T-helper 1 cell (primary cell): ENCODE measurements around the gene MOCS2.

Experiments
- DNase-seq, 5 donors: peaks; one replicate each; pipeline ENCODE4 v3.0.0-alpha.2; 2012 to 2020

Gene MOCS2

DNA sequence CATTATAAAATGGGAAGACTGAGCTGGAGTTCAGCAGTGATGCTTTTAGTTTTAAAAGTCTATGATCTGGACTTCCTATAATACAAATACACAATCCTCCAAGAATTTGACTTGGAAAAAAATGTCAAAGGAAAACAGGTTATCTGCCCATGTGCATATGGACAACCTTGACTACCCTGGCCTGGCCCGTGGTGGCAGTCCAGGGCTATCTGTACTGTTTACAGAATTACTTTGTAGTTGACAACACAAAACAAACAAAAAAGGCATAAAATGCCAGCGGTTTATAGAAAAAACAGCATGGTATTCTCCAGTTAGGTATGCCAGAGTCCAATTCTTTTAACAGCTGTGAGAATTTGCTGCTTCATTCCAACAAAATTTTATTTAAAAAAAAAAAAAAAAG is 17.3 kb downstream of the MOCS2 start:
- no peak for DNase-seq

DNA sequence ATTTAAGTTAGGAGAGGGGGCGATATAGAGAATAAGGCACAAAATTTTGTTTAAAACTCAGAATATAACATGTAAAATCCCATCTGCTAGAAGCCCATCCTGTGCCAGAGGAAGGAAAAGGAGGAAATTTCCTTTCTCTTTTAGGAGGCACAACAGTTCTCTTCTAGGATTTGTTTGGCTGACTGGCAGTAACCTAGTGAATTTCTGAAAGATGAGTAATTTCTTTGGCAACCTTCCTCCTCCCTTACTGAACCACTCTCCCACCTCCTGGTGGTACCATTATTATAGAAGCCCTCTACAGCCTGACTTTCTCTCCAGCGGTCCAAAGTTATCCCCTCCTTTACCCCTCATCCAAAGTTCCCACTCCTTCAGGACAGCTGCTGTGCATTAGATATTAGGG is 18.3 kb downstream of the MOCS2 start:
- DNase-seq, result no peak

DNA sequence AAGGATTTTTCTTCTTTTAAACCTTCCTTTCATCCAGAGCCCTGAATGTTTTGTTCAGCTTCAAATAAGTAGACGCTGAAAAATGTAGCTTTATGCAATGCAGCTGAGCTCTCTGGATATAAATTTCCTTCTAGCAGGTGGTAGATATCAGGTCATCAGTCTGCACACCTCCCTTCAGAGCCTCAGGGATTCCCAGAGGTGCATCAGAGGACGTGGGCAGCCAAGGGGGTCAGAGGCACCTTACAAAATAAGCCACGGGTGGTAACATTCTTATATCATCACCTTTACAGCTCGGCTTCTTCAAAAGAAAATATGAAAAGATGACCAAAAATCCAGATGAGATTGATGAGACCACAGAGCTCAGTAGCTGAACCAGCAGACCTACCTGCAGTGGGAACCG is 19.3 kb downstream of the MOCS2 start:
- DNase-seq, result no peak

DNA sequence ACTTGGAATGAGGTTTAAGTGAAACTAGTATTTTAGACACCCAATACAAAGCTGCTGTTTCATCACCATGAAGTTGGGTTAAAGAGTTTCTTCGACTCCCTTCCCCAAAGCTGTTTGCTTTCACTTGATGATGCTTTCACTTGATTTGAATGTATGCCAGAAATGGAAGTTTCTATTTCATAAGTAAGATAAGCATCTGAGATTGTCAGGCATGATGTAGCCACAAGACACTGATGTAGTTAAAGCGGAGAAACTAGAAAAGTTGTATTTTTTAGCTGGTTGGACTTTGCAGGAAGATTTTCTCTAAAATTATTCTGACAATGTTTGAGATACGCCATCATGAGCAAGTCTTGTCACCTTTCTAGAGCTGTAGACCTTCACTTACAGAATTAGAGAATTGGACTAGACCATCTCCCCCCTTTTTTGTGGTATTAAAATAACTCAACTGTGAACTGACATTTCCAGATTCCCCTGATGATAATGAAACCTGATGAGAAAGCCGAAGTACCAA is 20.0 kb downstream of the MOCS2 start:
- peak in 1 of 5 donors; percentile 79 for DNase-seq

DNA sequence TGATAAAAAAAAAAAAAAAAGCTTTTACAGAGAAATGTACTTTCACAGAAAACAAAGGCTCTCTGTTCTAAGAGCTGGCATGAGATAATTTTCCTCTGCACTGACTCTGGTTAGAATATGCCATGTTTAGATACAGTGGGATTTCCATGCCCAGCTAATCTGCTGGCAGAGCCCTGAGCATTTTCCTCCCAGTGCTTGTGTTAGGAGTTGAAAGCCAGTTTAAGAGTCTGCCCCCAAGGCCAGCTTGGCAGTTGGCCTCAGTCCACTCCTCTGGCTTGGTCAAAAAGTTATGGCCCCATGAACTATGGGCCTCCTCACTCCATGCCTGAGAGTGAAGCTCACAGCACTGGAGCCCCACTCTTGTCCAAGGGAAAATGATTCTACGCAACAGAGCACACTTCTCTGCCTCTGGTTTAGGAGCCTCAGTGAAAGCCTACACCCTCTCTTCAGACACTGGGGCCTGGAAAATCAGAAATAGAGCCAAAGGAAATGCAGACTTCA is 21.9 kb downstream of the MOCS2 start:
- DNase-seq, result no peak

DNA sequence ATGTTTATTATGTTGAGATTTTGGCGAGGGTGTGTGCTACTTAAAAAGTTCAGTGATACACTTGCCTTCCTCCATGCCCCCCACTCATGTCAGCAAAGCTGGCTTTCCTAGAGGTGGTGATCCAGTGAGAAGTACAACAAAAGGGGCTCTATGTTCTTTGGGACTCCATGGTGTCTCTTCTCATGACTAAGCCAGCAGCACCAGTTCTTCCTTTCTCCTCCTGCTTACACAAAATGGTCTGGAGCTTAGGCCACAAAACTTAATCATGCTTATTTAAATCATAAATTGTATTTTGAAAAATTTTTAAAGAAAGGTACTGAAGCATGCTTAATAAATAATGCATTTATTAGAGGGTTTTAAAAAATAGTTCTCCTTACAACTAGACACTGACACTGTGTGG is 22.4 kb downstream of the MOCS2 start:
- no peak for DNase-seq

DNA sequence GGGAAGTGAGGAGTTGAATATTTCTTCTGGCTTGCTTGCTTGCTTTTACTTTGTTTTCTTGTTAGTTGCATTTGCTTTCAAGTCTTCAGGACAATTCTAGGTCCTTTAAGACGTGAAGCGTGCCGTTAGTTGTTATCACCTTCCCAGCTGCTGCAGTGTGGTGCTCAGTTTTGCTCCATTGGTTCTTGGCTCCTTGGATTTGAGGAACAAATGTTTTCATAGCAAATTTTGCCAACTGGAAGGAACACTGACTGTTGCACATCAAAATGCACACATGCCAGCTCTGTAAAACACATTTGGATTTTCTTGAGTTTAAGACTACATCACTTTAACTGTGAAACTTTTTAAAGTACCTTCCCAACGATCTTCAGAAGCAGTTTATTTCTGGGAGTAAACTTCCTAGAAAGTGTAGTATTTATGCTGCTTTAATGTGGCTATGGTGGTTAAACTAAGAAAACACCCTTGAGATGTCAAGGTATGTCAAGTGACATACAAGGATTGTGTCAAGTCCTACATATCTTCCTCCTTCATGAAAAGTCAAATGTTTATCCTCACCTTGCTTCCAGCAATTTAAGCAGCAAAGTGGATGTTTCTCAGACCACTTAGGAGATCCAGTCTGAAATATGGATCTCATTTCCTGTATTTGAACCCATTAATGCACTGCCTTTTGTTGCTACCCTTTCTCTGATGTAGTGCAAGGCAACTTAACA is 24.9 kb downstream of the MOCS2 start:
- no peak for DNase-seq

DNA sequence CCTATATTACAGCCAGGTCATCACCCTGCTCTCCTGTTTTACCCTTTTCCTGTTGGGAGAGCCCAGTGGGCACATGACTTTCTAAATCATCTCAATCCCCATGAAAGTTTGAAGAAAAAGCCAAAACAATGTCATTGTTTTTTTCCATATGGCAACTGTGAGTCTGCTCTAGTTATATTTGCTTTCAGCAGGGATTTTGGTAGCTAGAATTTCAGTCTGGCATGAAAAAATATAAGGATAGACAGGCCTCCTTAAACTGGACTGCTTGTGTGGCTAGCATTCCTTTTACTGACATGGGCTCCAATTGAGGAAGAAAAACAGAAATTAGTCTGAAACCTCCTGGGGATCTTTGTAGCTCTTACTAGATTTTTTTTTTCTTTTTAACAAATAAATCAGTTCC is 25.6 kb downstream of the MOCS2 start:
- no peak for DNase-seq

DNA sequence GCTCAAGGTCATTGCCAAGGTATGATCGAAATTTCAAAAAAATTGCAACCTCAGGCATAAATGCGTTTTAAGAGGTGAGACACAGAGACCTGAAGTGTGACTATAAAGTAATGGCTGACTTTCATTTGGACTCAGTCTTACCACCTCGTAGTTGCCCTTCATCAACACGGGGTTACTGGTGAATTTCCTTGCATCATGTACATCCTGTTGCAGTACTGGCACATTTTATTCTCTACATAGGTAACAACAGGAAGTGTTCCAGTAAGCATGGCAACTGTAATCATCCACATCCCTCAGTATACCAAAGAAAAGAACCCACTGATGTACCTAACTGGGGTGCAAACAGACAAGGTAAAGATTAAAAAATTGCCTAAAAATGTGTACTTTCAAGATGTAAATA is 29.3 kb downstream of the MOCS2 start:
- DNase-seq, result peak in 1 of 5 donors; percentile 83

DNA sequence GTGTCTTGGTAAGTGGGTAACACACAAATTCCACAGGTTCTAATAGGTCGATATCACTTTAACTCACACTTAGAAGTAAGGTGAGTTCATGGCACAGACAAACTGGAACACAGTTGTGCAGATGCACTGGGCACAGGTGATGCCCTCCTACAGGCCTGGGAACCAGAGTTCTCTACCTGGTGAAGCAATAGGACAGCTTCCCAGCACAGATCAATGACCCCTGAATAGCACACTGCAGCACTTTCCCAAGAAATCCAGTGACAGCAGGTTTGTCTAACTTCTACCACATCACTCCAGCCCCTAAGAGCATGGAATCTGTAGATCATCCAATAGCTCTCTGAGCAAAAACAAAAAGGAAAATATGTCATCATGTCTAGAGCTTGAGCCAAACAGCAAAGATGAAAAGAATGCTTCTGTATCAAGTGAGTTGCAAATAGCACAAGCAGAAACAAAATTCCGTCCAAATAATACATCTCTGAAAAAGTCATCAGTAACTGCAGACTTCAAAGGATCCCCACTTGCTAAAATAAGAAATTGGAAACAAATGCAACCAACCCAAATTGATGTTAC is 33.5 kb downstream of the MOCS2 start:
- no peak for DNase-seq

DNA sequence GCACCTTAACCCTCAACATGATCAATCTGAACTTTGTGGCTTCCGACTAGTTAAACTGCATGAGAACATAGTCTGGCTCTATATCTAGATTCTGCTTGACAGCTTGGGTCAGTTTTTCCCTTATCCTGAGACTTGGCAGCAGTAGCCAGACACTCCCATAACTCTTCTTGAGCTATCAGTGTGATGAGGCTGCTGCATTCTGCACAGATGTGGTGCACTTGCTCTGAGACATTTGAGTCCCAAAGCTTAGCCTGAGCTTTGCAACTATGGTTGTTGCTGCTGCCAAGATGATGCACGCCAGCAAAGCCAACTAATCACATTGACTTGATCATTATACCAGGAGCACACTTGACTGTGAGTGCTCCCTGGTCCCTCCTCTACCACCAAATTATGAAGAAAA is 36.2 kb downstream of the MOCS2 start:
- DNase-seq, result no peak

DNA sequence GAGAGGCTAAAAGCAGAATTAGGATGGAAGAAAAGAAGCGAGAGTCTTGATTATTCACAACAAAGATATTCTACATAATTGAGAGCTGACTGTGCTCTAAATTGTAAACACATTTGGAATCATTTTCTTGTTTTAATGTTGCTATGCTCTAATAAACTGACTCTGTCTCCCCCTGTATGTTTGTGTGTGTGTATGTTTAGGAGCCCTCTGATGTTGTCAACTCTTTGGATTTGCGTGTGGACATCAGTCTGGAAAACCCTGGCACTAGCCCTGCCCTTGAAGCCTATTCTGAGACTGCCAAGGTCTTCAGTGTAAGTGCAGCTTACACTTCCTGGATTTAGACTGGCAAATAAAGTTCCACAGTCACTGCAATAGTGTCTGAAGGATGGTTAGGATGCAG is 37.8 kb downstream of the MOCS2 start:
- no peak for DNase-seq

DNA sequence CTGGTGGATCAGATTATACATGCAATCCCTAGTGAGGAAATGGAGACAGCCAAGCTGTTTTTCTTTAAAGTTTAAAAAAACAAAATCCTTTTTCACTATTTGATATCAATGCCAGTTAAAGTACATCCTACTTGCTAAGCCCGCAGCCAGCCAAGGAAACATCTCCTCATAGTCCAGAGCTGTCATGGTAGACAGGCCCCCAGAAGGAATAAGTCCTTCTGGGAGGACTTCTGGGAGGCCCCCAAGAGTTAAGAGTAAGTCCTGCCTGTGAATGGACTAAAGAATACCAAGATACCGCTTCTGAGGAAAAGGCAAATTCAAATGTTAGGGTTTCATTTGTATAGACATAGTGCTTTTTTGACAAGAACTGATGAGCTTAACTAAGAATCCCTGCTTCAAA is 38.3 kb downstream of the MOCS2 start:
- no peak for DNase-seq

DNA sequence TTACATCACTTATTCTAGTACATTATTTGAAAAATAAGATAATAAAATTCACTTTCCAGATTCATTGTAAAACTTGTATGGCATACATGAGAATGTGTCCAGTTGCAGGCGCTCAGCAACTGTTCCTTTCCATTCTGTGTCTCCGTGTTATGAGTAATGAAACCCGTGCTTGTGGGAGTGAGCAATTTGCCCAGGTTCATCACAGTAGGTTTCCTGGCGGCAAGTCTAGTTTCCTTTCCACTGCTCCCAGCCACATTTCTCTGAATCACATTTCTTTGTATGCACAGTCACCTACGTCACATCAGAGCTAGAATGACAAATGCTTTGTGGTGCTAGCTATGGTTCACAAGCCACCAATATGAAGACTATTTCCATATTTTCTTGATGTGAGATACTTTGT is 39.9 kb downstream of the MOCS2 start:
- DNase-seq, result peak in 1 of 5 donors; percentile 95

DNA sequence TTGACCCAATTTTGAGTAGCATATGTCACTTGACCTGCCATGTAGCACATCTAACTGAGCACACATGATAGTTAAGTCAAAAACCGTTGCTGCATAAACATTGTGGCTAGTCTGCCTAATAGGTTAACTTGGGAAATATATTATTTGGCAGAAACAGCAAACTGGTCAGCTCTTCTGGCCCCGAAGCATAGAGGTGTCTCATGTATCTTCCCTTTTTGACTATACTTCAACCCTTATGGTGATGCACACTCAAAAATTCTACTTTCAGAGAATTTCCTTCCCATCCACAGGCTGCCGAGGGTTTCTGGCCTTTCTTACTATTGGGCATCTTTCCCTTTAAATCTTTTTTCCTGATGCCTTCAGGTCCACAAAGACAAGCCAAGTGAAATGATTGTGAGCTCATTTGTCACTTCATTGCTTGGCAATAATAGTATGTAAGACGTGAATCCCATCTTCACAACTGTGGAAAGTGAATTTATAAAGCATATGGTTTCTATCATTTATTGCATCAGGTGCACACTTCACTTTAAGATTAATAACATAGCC is 41.2 kb downstream of the MOCS2 start:
- DNase-seq, result no peak

DNA sequence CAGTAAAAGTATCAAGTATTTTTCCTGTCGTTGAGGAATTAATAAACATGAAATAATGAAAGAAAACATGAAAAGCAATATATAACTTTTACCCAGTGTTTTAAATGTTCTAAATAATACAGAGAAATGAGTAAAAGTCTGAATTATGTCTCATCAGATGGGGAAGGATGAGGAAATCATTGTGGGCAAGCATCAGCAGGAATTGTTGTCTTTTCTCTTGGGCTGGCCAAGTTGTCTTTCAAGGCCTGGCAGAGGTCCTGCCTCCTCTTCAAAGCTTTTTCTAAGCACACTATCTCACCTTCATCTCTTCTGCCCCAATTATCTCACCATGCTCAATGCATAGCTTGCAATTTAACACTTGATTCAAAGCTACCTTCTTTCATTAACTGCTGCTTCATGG is 41.9 kb downstream of the MOCS2 start:
- DNase-seq, result no peak

DNA sequence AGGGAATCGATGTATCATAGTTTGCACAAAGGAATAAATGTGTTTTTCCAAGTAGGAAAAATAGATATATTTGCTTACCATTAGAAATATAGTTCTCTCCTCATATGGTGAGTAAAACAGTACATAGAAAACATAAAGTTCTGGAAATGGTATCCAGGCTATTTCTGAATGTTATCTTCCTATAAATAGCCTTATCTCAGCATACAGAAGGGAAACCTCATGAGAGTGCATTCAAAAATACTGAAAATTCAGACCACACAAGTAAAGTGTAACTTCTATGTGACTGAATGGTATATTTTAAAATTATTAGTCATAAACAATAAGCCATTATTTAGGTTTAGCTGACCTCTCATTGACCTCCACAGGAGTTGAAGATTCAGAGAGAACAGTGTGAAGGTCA is 43.5 kb downstream of the MOCS2 start:
- DNase-seq, result no peak

DNA sequence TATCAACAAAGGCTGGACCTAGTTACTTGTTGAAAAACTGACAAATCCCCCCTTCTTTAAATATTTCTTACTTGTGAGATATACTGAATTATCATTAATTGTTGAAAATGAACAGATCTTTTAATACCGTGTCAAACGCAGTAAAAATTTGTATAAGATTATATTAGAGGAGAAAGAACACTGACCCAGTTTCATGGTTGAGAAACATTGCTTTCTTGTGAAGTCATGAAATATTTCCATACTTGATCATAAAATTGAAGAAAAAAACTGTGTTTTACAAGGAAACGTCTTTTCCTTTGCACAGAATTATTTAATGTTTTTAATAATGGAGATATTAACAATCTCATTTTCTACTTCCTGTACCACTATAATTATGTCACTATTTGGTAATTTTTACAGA is 45.8 kb downstream of the MOCS2 start:
- DNase-seq, result no peak

DNA sequence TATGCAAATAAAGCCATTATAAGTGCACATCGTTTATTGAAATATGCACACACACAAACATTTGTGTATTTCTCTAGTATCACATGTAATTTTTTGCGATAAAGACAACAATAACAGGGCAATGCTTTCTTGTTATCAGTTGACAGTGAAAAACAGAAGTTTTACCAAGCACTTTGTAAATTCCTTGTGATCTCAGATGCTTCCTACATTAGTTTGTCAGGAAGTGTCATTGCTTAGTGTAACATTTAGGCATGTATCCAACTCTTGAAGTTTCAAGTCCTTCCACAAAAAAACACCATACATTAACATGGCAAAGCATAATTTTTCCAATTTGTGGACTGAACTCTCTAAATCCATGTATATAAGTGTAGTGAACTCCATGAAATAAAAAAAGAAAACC is 46.4 kb downstream of the MOCS2 start:
- DNase-seq, result no peak

DNA sequence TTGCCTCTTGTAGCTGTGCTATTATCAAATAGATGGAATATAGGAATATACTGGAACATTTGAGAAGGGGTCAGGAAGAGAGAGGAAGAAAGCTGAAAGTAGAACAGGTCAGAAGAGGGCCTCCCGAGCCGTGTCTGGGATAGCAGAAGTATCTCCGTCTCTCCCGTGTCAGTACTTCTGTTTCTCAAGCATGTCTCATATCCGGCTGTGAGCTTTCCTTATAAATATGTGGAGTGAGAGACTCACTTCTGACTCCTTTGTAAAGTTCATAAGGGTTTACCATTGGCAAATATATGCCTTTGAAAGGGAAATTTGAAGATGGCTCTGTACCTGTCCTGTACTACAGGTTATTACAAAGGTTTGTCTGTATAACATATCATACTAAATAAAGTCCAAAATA is 50.3 kb downstream of the MOCS2 start:
- no peak for DNase-seq

DNA sequence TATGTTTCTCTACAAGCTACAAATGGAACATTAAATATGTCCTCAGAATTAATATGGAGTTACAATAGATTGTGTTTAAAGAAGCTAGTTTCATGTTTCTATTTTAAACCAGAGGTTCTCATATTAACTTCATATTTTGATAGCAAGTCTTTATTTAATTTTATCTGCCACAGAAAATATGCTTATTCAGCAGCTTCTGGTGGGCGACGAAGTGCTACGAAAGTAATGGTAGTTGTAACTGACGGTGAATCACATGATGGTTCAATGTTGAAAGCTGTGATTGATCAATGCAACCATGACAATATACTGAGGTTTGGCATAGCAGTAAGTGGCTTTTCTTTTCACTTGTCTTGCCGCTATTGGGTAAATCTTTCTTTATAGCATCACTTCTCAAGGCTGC is 54.2 kb downstream of the MOCS2 start:
- DNase-seq, result no peak

DNA sequence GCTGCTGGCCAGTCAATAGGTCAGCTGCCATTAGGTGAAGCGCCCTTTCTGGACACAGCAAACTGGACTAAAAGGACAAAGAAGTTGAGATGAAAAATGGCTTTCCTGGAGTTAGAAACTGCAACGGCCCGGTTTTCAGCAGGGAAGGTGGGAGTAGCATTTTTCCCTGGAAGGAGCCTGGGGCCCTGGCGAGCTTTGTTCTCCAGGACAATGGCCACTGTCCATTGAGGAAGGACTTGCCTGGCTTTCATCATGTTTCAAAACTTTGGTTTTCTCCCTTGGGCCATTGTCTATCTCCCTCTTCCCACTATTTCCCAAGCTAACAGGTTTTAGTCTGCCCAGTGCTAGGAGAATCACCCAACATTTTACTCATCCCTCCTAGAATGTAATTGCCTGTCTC is 56.2 kb downstream of the MOCS2 start:
- DNase-seq, result no peak

DNA sequence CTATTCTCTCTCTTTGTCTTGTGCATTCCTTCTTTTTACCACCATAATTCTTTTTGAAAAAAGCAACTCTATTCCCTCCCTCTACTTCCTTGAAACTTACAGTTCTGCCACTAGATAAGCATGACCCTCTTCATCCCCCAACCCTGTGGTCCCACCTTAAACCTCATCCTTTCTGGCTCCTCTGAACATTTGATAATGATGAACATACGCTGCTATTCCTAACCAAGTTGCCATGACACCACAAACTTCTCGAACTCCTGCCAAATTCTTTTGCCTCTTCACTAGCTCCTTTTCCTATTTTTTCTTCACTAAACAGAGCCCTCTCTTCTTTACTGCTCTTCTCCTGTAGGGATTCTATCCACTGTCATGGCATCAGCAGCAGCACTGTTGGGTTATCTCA is 57.1 kb downstream of the MOCS2 start:
- DNase-seq, result no peak

DNA sequence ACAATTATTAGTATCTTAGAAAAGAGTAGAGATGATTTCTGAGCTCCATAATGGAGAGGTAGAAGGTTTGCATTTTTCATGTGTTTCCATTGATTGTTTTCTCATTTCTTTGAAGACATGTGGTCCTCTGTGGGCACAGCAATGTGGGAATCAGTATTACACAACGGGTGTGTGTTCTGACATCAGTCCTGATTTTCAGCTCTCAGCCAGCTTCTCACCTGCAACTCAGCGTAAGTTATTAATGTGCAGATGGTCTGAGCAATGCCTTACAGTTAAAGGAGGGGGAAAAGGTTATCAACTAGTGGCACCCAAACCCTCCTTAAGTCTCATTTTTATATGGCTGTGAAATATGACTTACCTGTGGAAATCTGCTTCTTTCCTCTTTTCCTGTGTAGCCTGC is 61.3 kb downstream of the MOCS2 start:
- no peak for DNase-seq
